ENCODE measurements around the gene IFNG-AS1. TPM values are rescaled to one million over a fixed set of nuclear protein-coding genes. Genes with fewer than 3 reads are reported as not detected.

Gene IFNG-AS1
- total RNA-seq, 1 donor: 0.27 TPM

DNA sequence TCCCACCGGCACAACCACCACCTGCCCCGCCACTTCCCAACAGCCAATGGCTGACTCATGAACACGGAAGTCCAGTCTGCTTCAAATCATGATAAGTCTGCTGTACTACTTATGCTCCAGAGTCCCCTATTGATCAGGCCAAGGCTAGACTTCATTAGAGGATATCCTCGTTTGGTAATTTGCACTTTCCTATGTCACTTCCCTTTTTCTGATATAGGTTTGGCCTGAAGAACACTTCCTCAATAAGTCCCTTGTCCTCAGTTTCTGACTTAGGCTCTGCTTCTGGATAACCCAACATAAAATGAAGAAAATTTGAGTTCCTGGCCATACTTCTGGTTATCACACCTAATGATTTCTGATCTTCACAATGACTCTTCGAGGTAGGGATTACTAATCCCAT is 45.3 kb downstream of the IFNG-AS1 start:
- no peak for DNase-seq (ENCODE audit: low read depth in 2 of 3, low spot score in 2 of 3)

DNA sequence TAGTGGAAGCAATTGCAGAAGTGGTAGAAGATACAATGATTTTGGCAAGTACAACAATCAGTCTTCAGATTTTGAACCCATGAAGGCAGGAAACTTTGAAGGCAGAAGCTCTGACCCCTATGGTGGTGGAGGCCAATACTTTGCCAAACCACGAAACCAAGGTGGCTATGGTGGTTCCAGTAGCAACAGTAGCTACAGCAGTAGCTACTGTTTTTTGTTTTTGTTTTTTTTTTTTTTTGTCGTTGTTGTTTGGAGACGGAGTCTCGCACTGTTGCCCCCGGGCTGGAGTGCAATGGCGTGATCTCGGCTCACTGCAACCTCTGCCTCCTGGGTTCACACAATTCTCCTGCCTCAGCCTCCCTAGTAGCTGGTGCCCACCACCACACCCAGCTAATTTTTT is 47.4 kb downstream of the IFNG-AS1 start:
- DNase-seq (ENCODE audit: low read depth in 2 of 3, low spot score in 2 of 3): no peak

DNA sequence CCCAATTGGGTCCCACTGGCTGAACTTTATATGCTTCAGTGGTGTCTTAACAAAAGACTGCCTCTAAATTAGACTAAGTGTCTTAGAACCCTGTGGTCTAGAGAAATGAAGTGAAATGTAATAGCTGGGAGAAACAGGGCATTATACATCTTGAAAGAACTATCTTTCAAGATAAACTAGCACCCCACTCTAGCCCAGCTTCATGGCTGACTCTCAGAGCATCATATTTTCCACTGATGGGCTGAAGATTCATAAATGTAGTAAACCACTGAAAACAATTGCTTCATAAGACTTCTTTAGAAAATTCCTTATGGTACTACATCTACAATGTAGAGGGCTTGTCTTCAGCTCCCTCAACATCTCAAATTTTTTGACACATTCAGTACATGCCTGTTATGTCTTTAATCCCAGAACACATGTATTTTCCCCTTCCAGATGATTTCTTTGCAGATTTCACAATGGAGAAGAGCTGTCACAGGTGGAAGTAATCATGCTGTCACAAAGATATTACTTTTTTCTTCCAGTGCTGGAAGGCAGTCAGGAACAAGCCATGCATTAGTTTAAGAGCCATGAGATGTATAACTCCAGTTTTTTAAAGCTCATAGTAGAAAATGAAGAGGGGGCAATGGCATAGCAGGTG is 48.5 kb downstream of the IFNG-AS1 start:
- no peak for DNase-seq (ENCODE audit: low read depth in 2 of 3, low spot score in 2 of 3)

GRCh38 chr12:68038650-68039049 is 49.4 kb downstream of the IFNG-AS1 start:
- peak in 1 of 3 donors; percentile 8 for DNase-seq (ENCODE audit: low read depth in 2 of 3, low spot score in 2 of 3)

DNA sequence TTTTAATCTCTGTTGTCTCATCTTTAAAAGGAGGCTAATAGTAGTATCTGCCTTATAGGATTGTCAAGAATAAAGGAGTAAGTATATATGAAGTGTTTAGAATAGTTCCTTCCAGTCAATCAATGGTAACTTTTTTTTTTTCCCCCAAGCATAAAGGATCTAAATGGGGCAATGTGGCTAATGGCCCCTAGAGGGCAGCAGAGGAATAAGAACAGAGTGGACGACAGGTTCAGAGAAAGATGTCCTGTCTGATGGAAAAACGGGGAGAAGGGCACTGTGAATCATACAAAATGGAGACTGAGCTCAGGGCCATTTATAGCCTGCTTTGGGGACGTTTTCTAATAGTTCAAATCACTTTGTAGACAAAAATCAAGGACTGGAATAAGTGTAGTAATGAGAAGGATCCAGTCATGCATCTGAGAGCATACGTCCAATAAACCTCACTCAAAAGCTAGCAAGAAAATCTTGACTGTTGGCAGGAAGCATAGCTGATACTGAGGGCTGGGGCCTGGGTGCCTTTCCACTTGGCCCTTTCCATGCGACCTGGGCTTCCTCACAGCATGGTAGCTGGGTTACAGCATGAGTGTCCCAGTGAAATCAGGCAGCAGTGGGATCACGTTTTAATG is 51.3 kb downstream of the IFNG-AS1 start:
- DNase-seq (ENCODE audit: low read depth in 2 of 3, low spot score in 2 of 3): peak; percentile 47 to 80 (median 60)

DNA sequence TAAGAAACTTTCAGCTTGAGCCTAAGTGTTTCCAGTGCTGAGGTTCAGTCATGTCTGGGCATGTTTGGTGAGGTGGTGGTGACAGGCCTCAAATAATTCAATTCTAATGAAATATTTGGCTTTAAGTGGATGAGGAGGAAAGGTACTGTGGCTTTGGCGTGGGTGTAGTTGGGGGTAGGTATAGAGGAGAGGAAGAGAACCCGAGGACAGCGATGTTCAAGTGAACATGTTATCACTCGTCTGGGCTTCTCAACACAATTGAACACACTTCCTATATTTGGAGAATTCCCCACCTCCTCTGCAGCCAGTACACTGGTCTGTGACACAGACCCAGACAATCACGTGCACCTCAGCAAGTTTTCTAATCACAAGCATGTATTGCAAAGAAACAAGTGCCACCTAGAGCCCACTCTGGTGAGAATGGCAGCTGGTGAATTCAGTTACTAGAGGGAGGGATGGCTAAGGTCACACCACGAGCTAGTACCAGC is 53.0 kb downstream of the IFNG-AS1 start:
- DNase-seq (ENCODE audit: low read depth in 2 of 3, low spot score in 2 of 3): peak in 2 of 3 donors; percentile 44 to 48

DNA sequence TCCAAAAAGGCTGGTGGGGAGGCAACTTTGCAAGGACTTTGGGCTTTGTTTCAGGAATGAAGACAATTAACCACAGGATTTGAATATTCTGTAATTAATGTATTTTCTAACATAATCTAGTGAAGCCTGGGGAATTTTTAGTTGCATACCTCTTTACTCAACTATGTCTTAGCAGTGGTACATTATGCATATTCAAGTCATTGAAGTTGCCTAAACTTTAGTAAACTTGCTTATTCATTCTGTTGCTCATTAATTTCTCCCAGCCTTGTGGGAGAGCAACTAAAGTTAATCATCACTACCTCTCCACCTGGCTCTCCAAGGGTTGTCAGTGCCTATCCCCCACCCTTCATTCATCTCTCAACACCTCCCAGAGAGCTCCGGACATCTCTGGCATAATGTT is 54.2 kb downstream of the IFNG-AS1 start:
- no peak for DNase-seq (ENCODE audit: low read depth in 2 of 3, low spot score in 2 of 3)

DNA sequence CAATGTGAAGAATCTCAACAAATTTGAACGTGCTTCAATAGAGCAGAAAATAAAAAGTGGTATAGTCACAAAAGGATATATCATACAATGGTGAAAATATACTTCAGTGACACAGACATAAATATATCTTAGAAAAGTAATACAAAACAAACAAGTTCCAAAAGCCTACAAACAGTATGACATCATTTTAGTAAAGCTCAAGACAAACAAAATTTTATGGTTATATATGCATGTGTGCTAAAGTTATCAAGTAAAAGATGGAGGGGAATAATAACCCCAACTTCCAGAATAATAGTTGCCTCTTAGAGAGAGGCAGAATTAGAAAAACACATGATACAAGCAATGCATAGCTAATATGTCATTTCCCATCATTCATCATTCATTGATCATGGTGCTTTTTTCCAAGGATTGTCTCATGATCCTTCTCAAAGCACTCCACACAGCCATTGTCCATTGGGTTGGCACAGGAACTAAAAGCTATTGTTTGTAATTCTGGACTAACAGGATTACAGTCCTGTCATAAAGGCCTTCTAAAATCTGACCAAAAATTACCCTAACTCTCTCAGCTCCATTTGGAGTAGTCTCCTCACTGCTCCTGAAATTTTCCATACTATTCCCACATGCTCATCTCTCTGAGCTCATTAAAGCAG is 59.5 kb downstream of the IFNG-AS1 start:
- no peak for DNase-seq (ENCODE audit: low read depth in 2 of 3, low spot score in 2 of 3)

- DNase-seq (ENCODE audit: low read depth in 2 of 3, low spot score in 2 of 3): no peak
Measured at GRCh38 chr12:68056300-68056699, 67.1 kb downstream of the IFNG-AS1 start.

DNA sequence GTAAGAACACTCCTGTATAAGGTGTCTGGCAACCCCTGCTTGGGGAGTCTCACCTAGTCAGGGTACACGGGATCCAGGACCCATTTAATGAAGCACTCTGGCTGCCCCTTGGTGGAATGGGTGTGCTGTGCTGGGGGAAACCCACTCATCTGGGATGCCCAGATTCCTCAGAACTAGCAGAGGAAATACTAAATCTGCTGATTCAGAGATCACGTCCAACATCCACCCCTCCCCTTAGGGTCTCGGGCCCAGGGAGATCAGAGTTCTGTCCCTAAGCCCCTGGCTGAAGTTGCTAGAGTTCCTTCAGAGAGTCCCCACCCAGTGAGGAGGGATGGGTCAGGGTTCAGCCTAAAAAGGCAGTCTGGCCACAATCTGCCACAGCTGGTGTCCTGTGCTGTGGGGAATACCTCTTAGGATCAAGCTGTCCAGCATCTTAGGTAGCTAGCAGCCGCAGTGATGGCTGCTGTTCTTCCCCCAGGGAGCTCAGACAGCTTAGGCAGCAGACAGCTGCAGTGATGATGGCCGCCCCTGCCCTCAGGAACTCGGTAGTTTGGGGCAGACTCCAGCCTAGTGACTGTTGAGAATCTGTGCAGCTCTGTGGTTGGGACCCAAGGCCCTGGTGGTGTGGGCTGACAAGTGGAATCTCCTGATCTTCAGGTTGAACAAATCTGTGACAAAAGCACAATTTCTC is 74.8 kb downstream of the IFNG-AS1 start:
- no peak for DNase-seq (ENCODE audit: low read depth in 2 of 3, low spot score in 2 of 3)

DNA sequence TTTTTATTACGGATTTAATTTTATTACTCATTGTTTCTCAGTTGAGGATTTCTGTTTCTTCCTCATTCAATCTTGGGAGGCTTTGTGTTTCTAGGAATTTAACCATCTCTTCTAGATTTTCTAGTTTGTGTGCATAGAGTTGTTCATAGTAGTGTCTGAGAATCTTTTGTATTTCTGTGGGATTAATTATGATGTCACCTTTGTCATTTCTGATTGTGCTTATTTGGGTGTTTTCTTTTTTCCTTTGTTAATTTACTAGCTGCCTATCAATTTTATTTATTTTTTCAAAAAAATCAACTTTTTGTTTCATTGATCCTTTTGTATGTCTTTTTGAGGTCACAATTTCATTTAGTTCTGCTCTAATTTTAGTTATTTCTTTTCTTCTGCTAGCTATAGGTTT is 75.9 kb downstream of the IFNG-AS1 start:
- no peak for DNase-seq (ENCODE audit: low read depth in 2 of 3, low spot score in 2 of 3)

DNA sequence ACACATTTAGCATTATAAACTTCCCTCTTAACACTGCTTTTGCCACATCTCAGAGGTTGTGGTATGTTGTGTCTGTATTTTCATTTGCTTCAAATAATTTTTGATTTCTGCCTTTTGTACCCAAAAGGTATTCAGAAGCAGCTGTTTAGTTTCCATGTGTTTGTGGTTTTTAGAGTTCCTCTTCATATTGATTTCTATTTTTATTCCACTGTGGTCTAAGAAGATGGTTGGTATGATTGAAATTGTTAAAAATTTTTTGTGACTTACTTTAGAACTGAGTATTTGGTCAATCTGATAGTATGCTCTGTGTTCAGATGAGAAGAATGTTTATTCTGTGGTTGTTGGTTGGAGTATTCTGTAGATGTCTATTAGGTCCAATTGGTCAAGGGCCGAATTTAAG is 76.4 kb downstream of the IFNG-AS1 start:
- DNase-seq (ENCODE audit: low read depth in 2 of 3, low spot score in 2 of 3): peak in 1 of 3 donors; percentile 11

DNA sequence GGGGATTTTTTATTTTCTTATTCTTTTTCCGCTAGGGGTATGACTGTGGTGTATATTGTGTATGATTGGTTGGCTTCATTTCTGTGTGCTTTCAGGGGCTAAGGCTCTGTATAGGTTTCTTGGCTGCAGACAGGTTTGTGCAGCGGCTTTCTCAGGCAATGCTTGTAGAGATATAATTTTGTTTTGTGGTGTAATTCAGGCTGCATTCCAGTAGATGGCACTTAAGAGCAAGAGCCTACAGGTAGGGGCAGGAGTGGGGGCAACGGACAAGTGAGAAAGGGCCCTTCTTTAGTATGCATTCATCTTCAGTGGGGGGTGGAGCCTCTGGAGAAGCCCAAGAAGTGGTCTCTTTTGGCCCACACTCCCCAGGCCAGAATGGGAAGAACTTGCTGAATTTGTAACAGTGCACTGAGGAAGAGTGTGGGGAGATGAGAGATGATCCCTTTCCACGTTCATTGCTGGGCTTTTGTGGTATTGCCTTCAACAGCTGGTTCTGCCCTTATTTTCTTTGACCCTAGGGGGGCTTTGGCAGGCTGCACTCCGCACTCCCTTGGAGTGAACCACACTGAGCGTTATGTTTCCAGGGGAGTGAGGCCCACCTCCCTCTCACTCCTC is 78.6 kb downstream of the IFNG-AS1 start:
- no peak for DNase-seq (ENCODE audit: low read depth in 2 of 3, low spot score in 2 of 3)

GRCh38 chr12:68069275-68069674 is 80.0 kb downstream of the IFNG-AS1 start:
- no peak for DNase-seq (ENCODE audit: low read depth in 2 of 3, low spot score in 2 of 3)

Small RNA genes within 50 kb of the gene (small RNA-seq; reads per million reads assigned to genes)
- gene AC005294.1 (not detected), gene RPL39P28 (not detected)

Other genes with a start within 250 kb of the IFNG-AS1 start
- gene IFNG, start 170.3 kb downstream of the IFNG-AS1 start, total RNA-seq: not detected
- gene IL26, start 236.4 kb downstream of the IFNG-AS1 start, total RNA-seq: not detected